Measurements from ENCODE around the gene SLC12A8.

SLC12A8 gene

GRCh38 chr3:125057186-125057850 lies 155.2 kb downstream of the SLC12A8 start:
- Histone ChIP-seq H2AFZ (ENCODE audit: low read length) (no peak overlapping the region), H3K9me3 (replicated peaks; ENCODE audit: insufficient read depth, low read length) (no peaks in the 10 kb centered on the region), H3K4me1 (ENCODE audit: low read length) (no peaks in the 10 kb centered on the region), H3F3A (ENCODE audit: insufficient read depth, low read length) (no peaks in the 10 kb centered on the region), H3K4me2 (ENCODE audit: low read depth, low read length) (no peak overlapping the region), H3K9ac (ENCODE audit: low read length) (no peak overlapping the region), H3K79me2 (ENCODE audit: low read length) (no peaks in the 10 kb centered on the region), H3K4me3 (ENCODE audit: low read length) (no peak overlapping the region), H3K27ac (ENCODE audit: low read length) (no peak overlapping the region), H3K27me3 (replicated peaks; ENCODE audit: insufficient read depth, low read length) (peaks cover 26% of the 10 kb centered on the region; the same call in 1 of the 2 replicates), H3K9me2 (replicated peaks; ENCODE audit: insufficient read depth, low read length) (no peaks in the 10 kb centered on the region), H4K20me1 (ENCODE audit: insufficient read depth, low read length) (no peaks in the 10 kb centered on the region), H3K36me3 (replicated peaks; ENCODE audit: insufficient read depth, low read length) (no peaks in the 10 kb centered on the region)
- no peak for DNase-seq
- no peak for TF ChIP-seq CTCF (IDR thresholded peaks at IDR 0.05; ENCODE audit: low read length)
- TF ChIP-seq EZH2phosphoT487 (IDR thresholded peaks at IDR 0.05; ENCODE audit: low read length): no peak
- no peak for TF ChIP-seq EZH2 (optimal IDR thresholded peaks at IDR 0.05; ENCODE audit: low read depth, low read length)

GRCh38 chr3:125055913-125056745 lies 156.4 kb downstream of the SLC12A8 start, which contains the start of gene HEG1:
Gene HEG1, minus strand, starts transcription at chr3:125055997. Its CDS starts 107 bp downstream, at chr3:125055890.
- peak within 1 kb of the TSS; percentile 68 for H3K4me3 ChIP-seq (ENCODE audit: low read length)
- no peak for TF ChIP-seq EZH2 (optimal IDR thresholded peaks at IDR 0.05; ENCODE audit: low read depth, low read length)
- TF ChIP-seq EZH2phosphoT487 (IDR thresholded peaks at IDR 0.05; ENCODE audit: low read length): no peak
- TF ChIP-seq CTCF (IDR thresholded peaks at IDR 0.05; ENCODE audit: low read length): no peak
- H3K4me2 ChIP-seq (ENCODE audit: low read depth, low read length): peak within 1 kb of the TSS; percentile 88
- H3K27ac ChIP-seq (ENCODE audit: low read length): no peak within 1 kb of the TSS
- DNase-seq: peak; percentile 69
- H4K20me1 ChIP-seq (ENCODE audit: insufficient read depth, low read length): no peaks in the 10 kb centered on the region
- no peak within 1 kb of the TSS; the same call in 1 of the 2 replicates for H3K9ac ChIP-seq (ENCODE audit: low read length)
- H3K79me2 ChIP-seq (ENCODE audit: low read length): no peaks in the 10 kb centered on the region
- no peaks in the 10 kb centered on the region for H3K9me2 ChIP-seq (replicated peaks; ENCODE audit: insufficient read depth, low read length)
- H3K27me3 ChIP-seq (replicated peaks; ENCODE audit: insufficient read depth, low read length): peaks cover 23% of the 10 kb centered on the region; the same call in 1 of the 2 replicates
- no peaks in the 10 kb centered on the region for H3K36me3 ChIP-seq (replicated peaks; ENCODE audit: insufficient read depth, low read length)
- peak within 1 kb of the TSS; percentile 61 for H2AFZ ChIP-seq (ENCODE audit: low read length)
- no peaks in the 10 kb centered on the region for H3K9me3 ChIP-seq (replicated peaks; ENCODE audit: insufficient read depth, low read length)
- no peaks in the 10 kb centered on the region for H3K4me1 ChIP-seq (ENCODE audit: low read length)
- no peaks in the 10 kb centered on the region for H3F3A ChIP-seq (ENCODE audit: insufficient read depth, low read length)

- Histone ChIP-seq H3K4me1 (ENCODE audit: low read length) (no peaks in the 10 kb centered on the region), H3K4me3 (ENCODE audit: low read length) (peak overlapping the region; percentile 68), H3K9ac (ENCODE audit: low read length) (no peak overlapping the region; the same call in 1 of the 2 replicates), H3K27me3 (replicated peaks; ENCODE audit: insufficient read depth, low read length) (peaks cover 20% of the 10 kb centered on the region; the same call in 1 of the 2 replicates), H3K27ac (ENCODE audit: low read length) (no peak overlapping the region), H3K36me3 (replicated peaks; ENCODE audit: insufficient read depth, low read length) (no peaks in the 10 kb centered on the region), H3K9me3 (replicated peaks; ENCODE audit: insufficient read depth, low read length) (no peaks in the 10 kb centered on the region), H3K4me2 (ENCODE audit: low read depth, low read length) (peak overlapping the region; percentile 88), H2AFZ (ENCODE audit: low read length) (peak overlapping the region; percentile 36), H3K79me2 (ENCODE audit: low read length) (no peaks in the 10 kb centered on the region), H4K20me1 (ENCODE audit: insufficient read depth, low read length) (no peaks in the 10 kb centered on the region), H3K9me2 (replicated peaks; ENCODE audit: insufficient read depth, low read length) (no peaks in the 10 kb centered on the region), H3F3A (ENCODE audit: insufficient read depth, low read length) (no peaks in the 10 kb centered on the region)
- TF ChIP-seq EZH2 (optimal IDR thresholded peaks at IDR 0.05; ENCODE audit: low read depth, low read length) (no peak), CTCF (IDR thresholded peaks at IDR 0.05; ENCODE audit: low read length) (no peak), EZH2phosphoT487 (IDR thresholded peaks at IDR 0.05; ENCODE audit: low read length) (no peak)
- no peak for DNase-seq
Measured at GRCh38 chr3:125055331-125055912, 157.1 kb downstream of the SLC12A8 start.
